Left renal cortex interstitium (tissue), 4 donors: ENCODE results near the gene RAD52. TPM values are rescaled to one million over a fixed set of nuclear protein-coding genes. Genes with fewer than 3 reads are reported as not detected.
"Not testable (repeated sequence)": the region's sequence is repeated elsewhere in the genome, so short reads cannot be mapped to it uniquely, and the experiment has no call there.

Experiments
- DNase-seq, 4 donors: peaks; one replicate each; pipeline ENCODE4 v3.0.0-alpha.2; 2013; ENCODE audit warnings: low read depth in 4 of 4, low spot score in 2 of 4, missing footprints in 1 of 4
- polyA plus RNA-seq, 4 donors: library from polyadenylated mRNA; unstranded; fragments of 120-200 nt; gene quantifications; one replicate each; pipeline ENCODE4 v1.2.1, GENCODE V29; 2013; ENCODE audit not compliant: insufficient read length in 4 of 4

The RAD52 gene
- polyA plus RNA-seq, 4 donors, result 19.0 to 54.1 (median 32.4) TPM

DNA sequence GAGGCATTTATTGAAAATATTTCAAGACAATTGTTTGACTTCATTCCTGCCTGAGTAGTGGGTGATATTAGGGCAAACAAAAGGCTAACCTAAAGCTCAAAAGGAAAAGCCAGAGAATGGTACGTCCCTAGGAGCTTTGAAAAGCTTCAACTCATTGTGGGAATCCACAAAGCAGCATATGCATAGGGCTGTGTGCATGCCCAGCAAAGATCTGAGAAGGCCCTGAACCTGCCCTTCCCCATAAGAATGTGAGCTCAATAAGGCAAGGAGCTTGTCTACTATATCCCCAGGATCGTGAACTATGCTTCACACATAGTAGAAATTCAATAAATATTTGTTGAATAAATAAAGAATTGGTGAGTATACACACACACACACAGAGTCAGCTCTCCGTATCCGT is 19.1 kb upstream of the RAD52 start:
- no peak for DNase-seq

DNA sequence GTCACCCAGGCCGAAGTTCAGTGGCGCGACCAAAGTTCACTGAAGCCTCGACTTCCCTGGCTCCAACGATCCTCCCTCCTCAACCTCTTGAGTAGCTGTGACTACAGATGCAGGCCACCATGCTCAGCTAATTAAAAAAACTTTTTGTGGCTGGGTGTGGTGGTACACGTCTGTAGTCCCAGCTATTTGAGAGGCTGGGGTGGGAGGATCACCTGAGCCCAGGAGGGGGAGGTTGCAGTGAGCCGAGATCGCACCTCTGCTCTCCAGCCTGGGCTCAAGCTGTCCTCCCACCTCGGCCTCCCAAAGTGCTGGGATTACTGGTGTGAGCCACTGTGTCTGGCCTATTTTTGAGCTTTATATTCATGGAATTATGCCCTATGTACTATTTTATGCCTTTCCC is 18.1 kb upstream of the RAD52 start:
- no peak for DNase-seq

DNA sequence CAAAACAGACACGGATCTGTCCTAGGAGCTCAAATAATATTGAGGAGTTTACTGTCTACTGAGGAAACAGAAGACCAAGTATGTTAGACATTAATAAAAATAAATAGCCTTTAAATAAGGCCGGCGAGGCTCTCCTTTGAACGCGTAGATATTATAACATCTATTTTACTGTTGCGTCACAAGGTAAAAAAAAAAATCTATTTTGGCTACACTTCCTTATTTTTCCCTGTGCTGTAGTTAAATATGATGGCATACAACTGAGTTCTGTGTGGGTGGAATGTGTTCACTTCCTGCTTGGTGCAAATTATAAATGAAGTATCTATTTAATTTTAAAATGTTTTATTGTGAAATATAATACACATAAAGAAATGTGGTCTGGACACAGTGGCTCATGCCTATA is 17.2 kb upstream of the RAD52 start:
- DNase-seq, result no peak

DNA sequence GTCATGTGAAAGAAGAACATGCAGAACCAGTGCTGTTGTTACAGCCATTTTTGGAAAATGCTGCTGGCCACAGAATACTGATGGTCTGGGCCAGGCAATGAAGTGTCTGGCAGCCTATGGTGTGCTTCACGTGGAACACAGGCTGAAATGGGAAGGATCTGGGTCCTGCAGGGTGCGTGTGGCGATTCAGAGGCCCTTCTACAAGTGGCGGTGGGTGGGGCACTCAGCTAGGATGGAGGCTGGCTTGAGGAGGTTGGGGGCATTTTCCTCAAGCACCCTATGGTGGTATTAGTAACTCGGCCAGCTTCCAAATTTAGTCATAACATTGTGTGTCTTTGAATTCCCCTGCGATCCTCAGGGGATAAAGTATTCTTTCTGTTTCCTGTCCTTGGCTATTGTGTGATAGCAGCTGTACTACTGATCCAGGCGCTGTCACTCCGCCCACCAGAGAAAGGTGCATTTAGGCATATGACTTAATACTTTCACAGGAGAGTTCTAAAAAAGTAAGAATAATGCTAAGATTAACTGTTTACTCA is 9.2 kb upstream of the RAD52 start:
- DNase-seq, result no peak

DNA sequence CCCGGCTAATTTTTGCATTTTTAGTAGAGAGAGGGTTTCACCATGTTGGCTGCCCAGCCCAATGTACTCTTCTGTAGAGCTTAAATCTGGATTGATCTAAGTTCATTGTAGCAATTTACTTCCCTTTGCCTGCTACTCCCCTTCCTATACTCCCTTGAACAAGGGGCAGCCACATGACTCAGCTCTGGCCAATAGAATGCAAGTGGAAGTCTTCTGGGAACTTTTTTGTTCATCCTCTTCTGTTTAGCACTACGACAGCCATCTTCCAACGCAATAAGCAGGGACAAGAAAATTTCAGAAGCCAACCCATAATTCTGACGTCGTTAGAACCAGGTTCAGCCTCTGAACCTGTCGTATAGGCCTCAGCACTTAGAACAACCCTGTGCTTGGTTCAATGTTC is 6.4 kb upstream of the RAD52 start:
- DNase-seq, result no peak

GRCh38 chr12:954741-955140 is 5.2 kb upstream of the RAD52 start:
- DNase-seq, result no peak

DNA sequence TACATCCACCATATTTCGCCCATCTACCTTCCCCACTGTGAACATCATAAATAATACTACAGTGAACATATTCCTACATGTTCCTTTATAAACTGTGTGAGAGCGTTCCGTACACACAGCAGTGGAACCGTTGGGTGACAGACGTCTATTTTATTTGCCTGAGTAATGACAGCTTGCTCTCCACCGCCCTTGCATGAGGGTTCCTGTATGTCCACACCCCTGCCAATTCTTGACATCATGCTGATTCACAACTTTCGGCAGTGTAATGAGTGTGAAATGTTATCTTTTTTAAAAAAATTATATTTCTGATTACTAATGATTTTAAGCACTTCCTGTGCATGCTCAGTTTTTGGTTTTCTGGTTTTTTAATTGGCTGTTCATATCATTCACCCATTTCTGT is 4.3 kb upstream of the RAD52 start:
- no peak for DNase-seq

GRCh38 chr12:951176-951575 is 1.7 kb upstream of the RAD52 start:
- no peak for DNase-seq

- DNase-seq, result no peak
Measured at GRCh38 chr12:948238-948637, 1.3 kb downstream of the RAD52 start.

DNA sequence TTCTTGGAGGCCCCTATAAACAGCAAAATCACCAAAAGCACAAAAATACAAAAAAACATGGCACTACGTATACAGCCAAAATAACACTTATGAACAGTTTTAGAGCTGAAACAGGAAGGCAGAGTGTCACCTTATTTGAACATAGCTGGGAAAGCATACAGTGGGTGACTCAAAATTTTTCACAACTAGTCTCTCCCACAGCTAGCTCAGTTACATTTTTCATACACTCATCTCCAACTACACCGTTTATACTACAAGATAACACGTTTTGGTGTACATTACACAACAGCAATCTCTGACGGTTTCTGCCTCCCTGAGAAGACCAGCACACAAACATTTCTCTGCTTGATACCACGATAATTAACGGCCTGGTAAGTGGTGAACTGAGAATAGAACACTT is 2.9 kb downstream of the RAD52 start:
- DNase-seq, result no peak

- DNase-seq, result no peak
Measured at GRCh38 chr12:946212-946611, 3.3 kb downstream of the RAD52 start.

DNA sequence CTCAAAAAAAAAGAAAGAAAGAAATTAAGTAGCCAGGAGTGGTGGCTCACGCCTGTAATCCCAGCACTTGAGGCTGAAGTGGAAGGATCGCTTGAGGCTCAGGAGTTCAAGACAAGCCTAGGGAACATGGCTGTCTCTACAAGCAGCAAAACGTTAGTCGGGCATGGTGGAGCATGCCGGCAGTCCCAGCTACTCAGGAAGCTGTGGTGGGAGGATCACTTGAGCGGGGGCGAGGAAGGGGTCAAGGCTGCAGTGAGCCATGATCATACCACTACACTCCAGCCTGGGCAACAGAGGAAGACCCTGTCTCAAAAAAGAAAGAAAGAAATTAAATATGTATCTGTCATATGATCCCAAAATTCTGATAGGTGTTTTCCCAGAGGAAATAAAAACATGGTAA is 5.3 kb downstream of the RAD52 start:
- no peak for DNase-seq

DNA sequence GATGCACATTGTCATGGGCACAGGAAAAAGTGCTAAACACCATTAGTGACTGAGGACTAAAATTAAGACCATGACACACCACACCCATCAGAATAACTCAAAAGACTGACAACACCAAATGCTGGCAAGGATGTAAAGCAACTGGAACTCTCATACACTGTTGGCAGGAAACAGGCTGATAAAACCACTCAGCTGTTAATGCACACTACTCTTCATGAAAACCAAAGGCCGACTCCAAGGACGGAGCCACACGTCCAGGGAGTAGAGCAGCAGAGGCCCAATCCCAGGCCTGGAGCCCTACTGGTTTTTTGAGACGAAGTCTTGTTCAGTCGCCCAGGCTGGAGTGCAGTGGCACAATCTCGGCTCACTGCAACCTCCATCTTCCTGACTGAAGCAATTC is 6.4 kb downstream of the RAD52 start:
- no peak for DNase-seq

DNA sequence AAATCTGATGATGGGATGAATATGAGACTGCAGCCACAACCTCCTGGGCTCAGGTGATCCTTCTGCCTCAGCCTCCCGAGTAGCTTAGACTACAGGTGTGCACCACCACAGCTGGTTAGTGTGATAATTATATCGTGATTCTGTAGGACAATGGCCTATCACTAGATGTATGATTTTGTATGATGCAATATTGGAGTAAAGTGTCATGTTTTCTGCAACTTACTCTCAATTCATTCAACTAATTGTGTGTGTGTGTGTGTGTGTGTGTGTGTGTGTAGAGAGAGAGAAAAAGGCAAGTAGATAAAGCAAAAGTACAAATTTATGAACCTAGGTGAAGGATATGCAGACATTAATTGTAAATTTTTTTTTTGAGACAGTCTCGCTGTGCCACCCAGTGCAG is 10.7 kb downstream of the RAD52 start:
- no peak for DNase-seq

DNA sequence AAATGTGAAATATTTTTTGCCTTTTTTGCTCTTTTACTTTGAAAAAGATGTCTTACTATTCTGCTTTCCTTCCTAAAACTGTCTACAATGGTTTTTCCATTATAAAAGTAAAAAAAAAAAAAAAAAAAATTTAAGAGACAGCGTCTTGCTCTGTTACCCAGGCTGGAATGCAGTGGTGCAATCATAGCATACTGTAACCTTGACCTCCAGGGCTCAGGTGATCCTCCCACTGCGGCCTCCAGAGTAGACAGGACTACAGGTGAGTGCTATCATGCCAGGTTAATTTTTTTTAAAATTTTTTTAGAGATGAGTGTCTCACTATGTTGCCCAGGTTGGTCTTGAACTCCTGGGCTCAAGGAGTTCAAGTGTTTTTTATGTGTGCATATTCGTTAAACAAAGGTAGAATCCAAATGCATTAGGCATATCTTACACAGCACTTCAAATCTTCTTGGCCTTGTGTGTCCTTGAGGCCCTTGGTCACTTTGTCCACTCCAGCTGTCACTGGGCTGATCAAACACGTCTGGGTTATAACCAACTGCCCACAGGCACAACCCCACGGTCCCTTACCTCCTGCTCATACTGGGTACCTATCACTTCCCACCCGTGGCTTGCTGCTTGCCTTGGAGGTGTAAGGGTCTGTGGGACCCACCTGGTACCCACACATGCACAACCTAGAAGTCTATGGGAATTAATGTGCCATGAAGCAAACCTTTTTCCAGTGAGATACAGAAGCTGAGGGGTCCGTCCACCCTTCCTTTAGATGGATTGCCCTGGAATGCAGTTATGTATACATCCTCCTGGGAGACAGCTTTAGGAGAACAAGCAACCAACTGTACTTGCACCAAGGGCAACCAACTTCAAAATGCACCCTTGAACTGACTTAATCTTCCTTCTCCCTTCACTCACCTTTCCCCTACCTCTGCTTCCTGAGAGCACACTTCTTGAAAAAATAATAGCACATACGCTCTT is 12.8 kb downstream of the RAD52 start:
- DNase-seq, result no peak

DNA sequence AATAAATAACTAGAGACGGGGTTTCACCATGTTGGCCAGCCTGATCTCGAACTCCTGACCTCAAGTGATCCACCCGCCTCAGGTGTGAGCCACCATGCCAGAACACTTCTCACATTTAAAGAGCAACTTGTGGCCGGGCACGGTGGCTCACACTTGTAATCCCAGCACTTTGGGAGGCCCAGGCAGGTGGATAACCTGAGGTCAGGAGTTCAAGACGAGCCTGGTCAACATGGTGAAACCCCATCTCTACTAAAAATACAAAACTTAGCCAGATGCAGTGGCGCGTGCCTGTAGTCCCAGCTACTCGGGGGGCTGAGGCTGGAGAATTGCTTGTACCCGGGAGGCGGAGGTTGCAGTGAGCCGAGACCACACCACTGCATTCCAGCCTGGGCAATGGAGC is 13.6 kb downstream of the RAD52 start:
- DNase-seq, result not testable (repeated sequence)

- DNase-seq, result no peak
Measured at GRCh38 chr12:931591-931990, 17.9 kb downstream of the RAD52 start.

DNA sequence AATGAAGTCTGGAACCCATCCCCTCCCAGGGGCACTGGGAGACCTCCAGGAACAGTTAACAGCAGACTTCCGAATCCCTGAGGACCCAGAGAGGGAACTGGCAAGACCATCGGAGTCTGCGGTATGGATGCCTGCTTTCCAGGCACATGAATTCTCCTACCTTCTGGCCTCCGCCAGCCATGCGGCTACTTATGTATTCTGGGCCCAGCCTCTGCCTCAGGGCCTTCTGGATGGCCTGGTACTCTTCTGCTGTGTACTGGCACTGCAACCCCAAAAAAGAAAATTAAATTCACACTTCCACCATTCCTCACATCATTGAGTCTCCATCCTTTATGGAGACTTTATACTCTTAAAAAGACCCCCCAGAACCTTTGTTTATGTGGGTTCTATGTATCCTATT is 18.4 kb downstream of the RAD52 start:
- DNase-seq, result no peak

- no peak for DNase-seq
Measured at GRCh38 chr12:926641-927040, 22.9 kb downstream of the RAD52 start.

- no peak for DNase-seq
Measured at GRCh38 chr12:922285-922684, 27.2 kb downstream of the RAD52 start.

GRCh38 chr12:920676-921075 is 28.8 kb downstream of the RAD52 start:
- DNase-seq, result no peak

- no peak for DNase-seq
Measured at GRCh38 chr12:916712-917445, 32.6 kb downstream of the RAD52 start.
